ENCODE results near the gene UCMA.

DNA sequence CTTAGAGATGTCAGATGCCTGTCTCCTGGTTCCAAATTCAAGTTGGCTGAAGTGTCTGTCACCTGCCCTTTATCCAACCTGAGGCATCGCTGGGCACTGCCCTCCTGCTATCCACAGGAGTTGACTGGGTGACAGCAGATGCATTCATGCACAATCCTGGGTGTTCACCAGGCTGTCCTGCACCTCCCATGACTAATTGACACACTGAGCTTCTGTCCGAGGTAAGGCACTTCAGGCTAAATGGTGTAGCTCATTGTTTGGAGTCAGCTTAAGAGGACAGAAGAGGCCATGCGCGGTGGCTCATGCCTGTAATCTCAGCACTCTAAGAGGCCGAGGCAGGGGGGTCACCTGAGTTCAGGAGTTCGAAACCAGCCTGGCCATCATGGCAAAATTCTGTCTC, 2.4 kb downstream of the UCMA start:
- no peak for TF ChIP-seq EZH2 (IDR thresholded peaks at IDR 0.05; ENCODE audit: borderline replicate concordance, low read depth, low read length, poor library complexity, severe bottlenecking)
- no peak for TF ChIP-seq CTCF (conservative IDR thresholded peaks at IDR 0.05; ENCODE audit: low read depth, low read length)

All from A673 (cell line).